Activated B cell treated with CpG ODN at 0.5 μM for 24 hours (primary cell): ENCODE results near the gene CIT. TPM values are rescaled to one million over a fixed set of nuclear protein-coding genes. Genes with fewer than 3 reads are reported as not detected.
"Not testable (repeated sequence)": the region's sequence is repeated elsewhere in the genome, so short reads cannot be mapped to it uniquely, and the experiment has no call there.

Source experiments
- ATAC-seq: fragments of 200-7000 bp; cut with Tn5 transposase; one replicate; pipeline ENCODE4 v1.10.0; 2021; ENCODE audit warnings: low read depth, mild to moderate bottlenecking, moderate library complexity
- CTCF ChIA-PET: fragments of 350-600 bp; sonication (Branson Sonifier 250); formaldehyde crosslinking; loops from one replicate; lab custom pipeline; 2021; ENCODE audit warnings: antibody characterized with exemption; lab: Charles Lee
- POLR2A ChIA-PET: fragments of 350-600 bp; sonication (Branson Sonifier 250); formaldehyde crosslinking; loops from one replicate; lab custom pipeline; 2021; ENCODE audit warnings: antibody characterized with exemption; lab: Charles Lee
- DNase-seq: peaks from one replicate; pipeline ENCODE4 v3.0.0; 2022
- H3K27ac Mint-ChIP-seq: one replicate; pipeline ENCODE4 v1.8.0; 2020; ENCODE audit warnings: mixed read lengths
- H3K27me3 Mint-ChIP-seq: one replicate; pipeline ENCODE4 v1.8.0; 2021; ENCODE audit warnings: mixed read lengths
- H3K36me3 Mint-ChIP-seq: one replicate; pipeline ENCODE4 v1.8.0; 2021; ENCODE audit warnings: low read depth, mixed read lengths
- H3K4me1 Mint-ChIP-seq: one replicate; pipeline ENCODE4 v1.8.0; 2021; ENCODE audit warnings: mixed read lengths
- H3K4me3 Mint-ChIP-seq: one replicate; pipeline ENCODE4 v1.8.0; 2020; ENCODE audit warnings: mild to moderate bottlenecking, mixed read lengths
- H3K9me3 Mint-ChIP-seq: one replicate; pipeline ENCODE4 v1.8.0; 2020; ENCODE audit warnings: mixed read lengths
- intact Hi-C: fragments of 100-400 bp; cut with micrococcal nuclease; formaldehyde crosslinking; loops from one replicate; pipeline ENCODE4 v1.15.1; 2024
- total RNA-seq: library from RNA; stranded (reverse); gene quantifications from 2 replicates; pipeline ENCODE4 v1.2.3, GENCODE V29; 2022
- TF ChIP-seq, protein P1 (sequence below): fragments of 200-600 bp; IDR thresholded peaks from one replicate; pipeline ENCODE4 v1.8.0; 2022; ENCODE audit warnings: antibody characterized with exemption, mild to moderate bottlenecking

The CIT gene
- total RNA-seq, 1 donor from 2014 or later: 6.1 TPM

GRCh38 chr12:119664642-119665041 lies 212.5 kb downstream of the CIT start:
- H3K36me3 Mint-ChIP-seq: peaks cover 4% of the 10 kb centered on the region
- DNase-seq (no peak), ATAC-seq (no peak)
- H3K4me1 Mint-ChIP-seq: peaks cover 37% of the 10 kb centered on the region
- CTCF ChIA-PET: interaction anchor here (1.2 kb wide), 1 partner anchor 118 kb away, joined by 3 read pairs; no protein-coding TSS in a partner anchor
- intact Hi-C loops: loop anchor here (5.0 kb wide), 2 partner anchors 118 to 423 kb away; no protein-coding TSS in a partner anchor
- no peaks in the 10 kb centered on the region for H3K9me3 Mint-ChIP-seq
- H3K27me3 Mint-ChIP-seq: no peaks in the 10 kb centered on the region
- POLR2A ChIA-PET: no interaction called here
- TF ChIP-seq, protein P1, sequence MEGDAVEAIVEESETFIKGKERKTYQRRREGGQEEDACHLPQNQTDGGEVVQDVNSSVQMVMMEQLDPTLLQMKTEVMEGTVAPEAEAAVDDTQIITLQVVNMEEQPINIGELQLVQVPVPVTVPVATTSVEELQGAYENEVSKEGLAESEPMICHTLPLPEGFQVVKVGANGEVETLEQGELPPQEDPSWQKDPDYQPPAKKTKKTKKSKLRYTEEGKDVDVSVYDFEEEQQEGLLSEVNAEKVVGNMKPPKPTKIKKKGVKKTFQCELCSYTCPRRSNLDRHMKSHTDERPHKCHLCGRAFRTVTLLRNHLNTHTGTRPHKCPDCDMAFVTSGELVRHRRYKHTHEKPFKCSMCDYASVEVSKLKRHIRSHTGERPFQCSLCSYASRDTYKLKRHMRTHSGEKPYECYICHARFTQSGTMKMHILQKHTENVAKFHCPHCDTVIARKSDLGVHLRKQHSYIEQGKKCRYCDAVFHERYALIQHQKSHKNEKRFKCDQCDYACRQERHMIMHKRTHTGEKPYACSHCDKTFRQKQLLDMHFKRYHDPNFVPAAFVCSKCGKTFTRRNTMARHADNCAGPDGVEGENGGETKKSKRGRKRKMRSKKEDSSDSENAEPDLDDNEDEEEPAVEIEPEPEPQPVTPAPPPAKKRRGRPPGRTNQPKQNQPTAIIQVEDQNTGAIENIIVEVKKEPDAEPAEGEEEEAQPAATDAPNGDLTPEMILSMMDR: no peak
- no peak overlapping the region for H3K27ac Mint-ChIP-seq
- H3K4me3 Mint-ChIP-seq: no peak overlapping the region

DNA sequence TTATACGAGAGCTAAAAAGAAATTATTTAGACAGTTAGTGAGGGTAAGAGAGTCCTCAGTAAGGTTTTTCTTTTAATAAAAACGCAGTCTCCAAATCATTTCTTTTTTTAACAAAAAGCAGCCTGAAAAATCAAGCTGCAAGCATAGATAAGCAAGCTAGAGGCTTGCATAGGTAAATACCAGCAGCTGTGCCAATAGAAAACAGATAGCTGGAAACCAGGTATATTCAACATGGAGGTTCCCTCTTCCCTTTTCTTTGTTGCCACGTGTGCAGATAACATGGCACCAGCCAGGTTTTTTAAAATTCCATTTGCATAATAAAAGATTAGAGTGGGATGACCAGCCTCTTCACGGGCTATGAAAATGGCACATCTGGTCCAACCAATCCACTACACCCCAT lies 215.2 kb downstream of the CIT start:
- Mint-ChIP-seq H3K4me3 (no peak overlapping the region), H3K27ac (no peak overlapping the region), H3K36me3 (no peaks in the 10 kb centered on the region), H3K27me3 (no peaks in the 10 kb centered on the region), H3K9me3 (no peaks in the 10 kb centered on the region), H3K4me1 (peaks cover 20% of the 10 kb centered on the region)
- intact Hi-C loops: no loop called here
- DNase-seq: no peak
- ChIA-PET CTCF (no interaction called here), POLR2A (no interaction called here)
- ATAC-seq: no peak
- TF ChIP-seq, protein P1: no peak

- Mint-ChIP-seq H3K9me3 (no peaks in the 10 kb centered on the region), H3K27me3 (no peaks in the 10 kb centered on the region), H3K4me1 (peaks cover 3% of the 10 kb centered on the region), H3K27ac (no peak overlapping the region), H3K4me3 (no peak overlapping the region), H3K36me3 (no peaks in the 10 kb centered on the region)
- ChIA-PET POLR2A (no interaction called here), CTCF (no interaction called here)
- ATAC-seq (no peak), DNase-seq (no peak)
- intact Hi-C loops: no loop called here
- TF ChIP-seq, protein P1: no peak
These were observed 217.0 kb downstream of the CIT start for GRCh38 chr12:119660076-119660475.

- no peak overlapping the region for H3K27ac Mint-ChIP-seq
- no peaks in the 10 kb centered on the region for H3K9me3 Mint-ChIP-seq
- no peak overlapping the region for H3K4me3 Mint-ChIP-seq
- ChIA-PET CTCF (interaction anchor here (0.8 to 1.4 kb wide), 4 partner anchors 14 to 23 kb away, joined by 3 to 4 read pairs (median 4); no protein-coding TSS in a partner anchor), POLR2A (interaction anchor here (0.5 kb wide), 1 partner anchor 10 kb away, joined by 4 read pairs; no protein-coding TSS in a partner anchor)
- peaks cover 2% of the 10 kb centered on the region for H3K4me1 Mint-ChIP-seq
- no peaks in the 10 kb centered on the region for H3K27me3 Mint-ChIP-seq
- TF ChIP-seq, protein P1: peak; percentile 77
- no peaks in the 10 kb centered on the region for H3K36me3 Mint-ChIP-seq
- ATAC-seq: peak; percentile 75
- intact Hi-C loops: loop anchor here (1.0 to 5.0 kb wide), 6 partner anchors 8 to 1255 kb away; no protein-coding TSS in a partner anchor
- DNase-seq: no peak
These were observed 217.7 kb downstream of the CIT start for GRCh38 chr12:119659289-119659897.

GRCh38 chr12:119658166-119658565 lies 219.0 kb downstream of the CIT start:
- POLR2A ChIA-PET: interaction anchor here (0.6 kb wide), 1 partner anchor 24 kb away, joined by 3 read pairs; no protein-coding TSS in a partner anchor
- CTCF ChIA-PET: interaction anchor here (0.6 to 1.4 kb wide), 7 partner anchors 9 to 281 kb away, joined by 3 to 5 read pairs (median 3); partner anchors contain the start of gene PRKAB1
- ATAC-seq, H3K27ac Mint-ChIP-seq, H3K9me3 Mint-ChIP-seq, DNase-seq, H3K27me3 Mint-ChIP-seq, H3K36me3 Mint-ChIP-seq, H3K4me1 Mint-ChIP-seq, H3K4me3 Mint-ChIP-seq: not testable (repeated sequence)
- intact Hi-C loops: loop anchor here (2.0 to 5.0 kb wide), 4 partner anchors 213 to 1253 kb away; no protein-coding TSS in a partner anchor

GRCh38 chr12:119657001-119657400 lies 220.1 kb downstream of the CIT start:
- H3K36me3 Mint-ChIP-seq, H3K4me3 Mint-ChIP-seq, H3K4me1 Mint-ChIP-seq, CTCF ChIA-PET, DNase-seq, H3K27ac Mint-ChIP-seq, H3K27me3 Mint-ChIP-seq, ATAC-seq: not testable (repeated sequence)
- peaks cover 11% of the 10 kb centered on the region for H3K9me3 Mint-ChIP-seq
- intact Hi-C loops: loop anchor here (5.0 kb wide), 1 partner anchor 545 kb away; no protein-coding TSS in a partner anchor
- POLR2A ChIA-PET: interaction anchor here (0.7 kb wide), 1 partner anchor 1488 kb away, joined by 4 read pairs; no protein-coding TSS in a partner anchor
